Trophoblast cell (in vitro differentiated cells and primary cell): Measurements from ENCODE around the gene FN1.

Source experiments
- DNase-seq, 2 donors: peaks; one replicate each; pipeline ENCODE4 v3.0.0-alpha.2; 2016
- H2AFZ ChIP-seq: 2 replicates; pipeline ENCODE4 v1.6.1; 2013; ENCODE audit warnings: low read length, moderate library complexity, mild to moderate bottlenecking; ENCODE audit not compliant: insufficient read depth, poor library complexity
- H2AK5ac ChIP-seq: 2 replicates; pipeline ENCODE4 v1.6.1; 2013; ENCODE audit warnings: mild to moderate bottlenecking, low read length
- H2BK120ac ChIP-seq: 2 replicates; pipeline ENCODE4 v1.6.1; 2013; ENCODE audit warnings: low read length, mild to moderate bottlenecking, moderate library complexity; ENCODE audit not compliant: insufficient read depth, poor library complexity
- H2BK12ac ChIP-seq: 2 replicates; pipeline ENCODE4 v1.6.1; 2013; ENCODE audit warnings: mild to moderate bottlenecking, low read length, moderate library complexity
- H2BK5ac ChIP-seq: 2 replicates; pipeline ENCODE4 v1.6.1; 2013; ENCODE audit warnings: low read length, low read depth, moderate library complexity, mild to moderate bottlenecking; ENCODE audit not compliant: poor library complexity
- H3K14ac ChIP-seq: 2 replicates; pipeline ENCODE4 v1.6.1; 2013; ENCODE audit warnings: mild to moderate bottlenecking, low read length
- H3K18ac ChIP-seq: 2 replicates; pipeline ENCODE4 v1.6.1; 2013; ENCODE audit warnings: mild to moderate bottlenecking, low read length
- H3K23ac ChIP-seq: 2 replicates; pipeline ENCODE4 v1.6.1; 2013; ENCODE audit warnings: low read length
- H3K27ac ChIP-seq: 2 replicates; pipeline ENCODE4 v1.5.1; 2013; ENCODE audit warnings: low read depth, mild to moderate bottlenecking, inconsistent platforms, low read length, moderate library complexity
- H3K27me3 ChIP-seq: 2 replicates; pipeline ENCODE4 v1.6.1; 2013; ENCODE audit warnings: inconsistent platforms, mild to moderate bottlenecking, low read length, moderate library complexity; ENCODE audit not compliant: insufficient read depth
- H3K36me3 ChIP-seq, 2 experiments: 1 replicate in 1 of 2; 2 replicates in 1 of 2; pipeline ENCODE4 v1.6.1; 2013; ENCODE audit warnings: low read length in 2 of 2, mild to moderate bottlenecking in 2 of 2, moderate library complexity in 1 of 2; ENCODE audit not compliant: insufficient read depth in 2 of 2, control insufficient read depth in 1 of 2
- H3K4ac ChIP-seq: 2 replicates; pipeline ENCODE4 v1.6.1; 2013; ENCODE audit warnings: low read depth, mild to moderate bottlenecking, low read length, moderate library complexity
- H3K4me1 ChIP-seq, 2 experiments: 1 replicate in 1 of 2; 2 replicates in 1 of 2; pipeline ENCODE4 v1.6.1; 2013; ENCODE audit warnings: low read length in 2 of 2, mild to moderate bottlenecking in 2 of 2, moderate library complexity in 1 of 2; ENCODE audit not compliant: insufficient read depth in 2 of 2, control insufficient read depth in 1 of 2
- H3K4me2 ChIP-seq: 2 replicates; pipeline ENCODE4 v1.6.1; 2013; ENCODE audit warnings: inconsistent platforms, mild to moderate bottlenecking, low read length, moderate library complexity
- H3K4me3 ChIP-seq: 2 replicates; pipeline ENCODE4 v1.5.1; 2013; ENCODE audit warnings: mild to moderate bottlenecking, low read depth, low read length, inconsistent platforms
- H3K79me1 ChIP-seq: one replicate; pipeline ENCODE4 v1.6.1; 2013; ENCODE audit warnings: low read length
- H3K79me2 ChIP-seq: 2 replicates; pipeline ENCODE4 v1.6.1; 2013; ENCODE audit warnings: low read length, mild to moderate bottlenecking; ENCODE audit not compliant: control insufficient read depth, insufficient read depth, poor library complexity
- H3K9ac ChIP-seq: 2 replicates; pipeline ENCODE4 v1.6.1; 2013; ENCODE audit warnings: mild to moderate bottlenecking, low read length
- H3K9me3 ChIP-seq: 2 replicates; pipeline ENCODE4 v1.6.1; 2013; ENCODE audit warnings: low read depth, mild to moderate bottlenecking, control low read depth, inconsistent platforms, low read length; ENCODE audit not compliant: insufficient read depth
- H4K12ac ChIP-seq: 2 replicates; pipeline ENCODE4 v1.6.1; 2013; ENCODE audit warnings: low read depth, mild to moderate bottlenecking, low read length, moderate library complexity
- H4K8ac ChIP-seq: 2 replicates; pipeline ENCODE4 v1.6.1; 2013; ENCODE audit warnings: low read depth, mild to moderate bottlenecking, low read length, moderate library complexity
- H4K91ac ChIP-seq: one replicate; pipeline ENCODE4 v1.6.1; 2013; ENCODE audit warnings: low read depth, mild to moderate bottlenecking, low read length, moderate library complexity
- WGBS: extraction: QIAGEN DNeasy Blood & Tissue Kit; methylation state at CpG from one replicate; pipeline ENCODE4 v1.1.7; 2013; ENCODE audit warnings: missing lambda C conversion rate; ENCODE audit not compliant: insufficient read length, insufficient coverage; ENCODE audit errors: extremely low coverage; 5-methylcytosine and 5-hydroxymethylcytosine counted together

The FN1 gene

GRCh38 chr2:215332872-215333595, 102.8 kb downstream of the FN1 start:
- H2BK12ac ChIP-seq = no peak overlapping the region
- no CpG with 5 or more reads among the region's 5 CpGs for WGBS
- no peak overlapping the region for H3K23ac ChIP-seq
- H3K14ac ChIP-seq = no peak overlapping the region
- DNase-seq = no peak
- H3K27me3 ChIP-seq = no peaks in the 10 kb centered on the region
- H3K79me2 ChIP-seq = peaks cover 3% of the 10 kb centered on the region
- no peak overlapping the region for H3K27ac ChIP-seq
- no peak overlapping the region for H2AK5ac ChIP-seq
- no peak overlapping the region for H2BK120ac ChIP-seq
- H4K8ac ChIP-seq = no peak overlapping the region
- H4K12ac ChIP-seq = no peak overlapping the region
- H3K4ac ChIP-seq = no peak overlapping the region
- no peak overlapping the region for H4K91ac ChIP-seq
- H3K18ac ChIP-seq = no peak overlapping the region
- H3K36me3 ChIP-seq = peaks cover 16 to 20% of the 10 kb centered on the region in 2 experiments
- no peak overlapping the region for H3K9ac ChIP-seq
- no peak overlapping the region for H2AFZ ChIP-seq
- H2BK5ac ChIP-seq = no peak overlapping the region
- H3K9me3 ChIP-seq = no peaks in the 10 kb centered on the region
- peaks cover 8% of the 10 kb centered on the region for H3K79me1 ChIP-seq
- no peak overlapping the region for H3K4me2 ChIP-seq
- peaks cover 5 to 6% of the 10 kb centered on the region in 2 experiments for H3K4me1 ChIP-seq
- no peak overlapping the region for H3K4me3 ChIP-seq

- Histone ChIP-seq H3K9ac (no peak overlapping the region), H3K27me3 (no peaks in the 10 kb centered on the region), H2AK5ac (peak overlapping the region; percentile 59), H3K23ac (no peak overlapping the region), H3K79me1 (peaks cover 11% of the 10 kb centered on the region), H4K12ac (peak overlapping the region; percentile 74), H3K79me2 (peaks cover 3% of the 10 kb centered on the region), H2BK12ac (peak overlapping the region; percentile 50), H2AFZ (no peak overlapping the region), H3K36me3 (peaks cover 15 to 27% of the 10 kb centered on the region in 2 experiments), H3K27ac (peak overlapping the region; percentile 75), H3K9me3 (peaks cover 3% of the 10 kb centered on the region), H2BK120ac (peak overlapping the region; percentile 93), H3K4me1 (peaks cover 13 to 17% of the 10 kb centered on the region in 2 experiments), H3K18ac (peak overlapping the region; percentile 97), H3K14ac (peak overlapping the region; percentile 96), H3K4me2 (no peak overlapping the region), H3K4me3 (no peak overlapping the region), H3K4ac (peak overlapping the region; percentile 96), H4K8ac (peak overlapping the region; percentile 90), H2BK5ac (peak overlapping the region; percentile 91), H4K91ac (peak overlapping the region; percentile 92)
- WGBS = no CpG with 5 or more reads among the region's 5 CpGs
- DNase-seq = peak; percentile 76 to 92
These were observed 107.8 kb downstream of the FN1 start for GRCh38 chr2:215328066-215328465.

DNA sequence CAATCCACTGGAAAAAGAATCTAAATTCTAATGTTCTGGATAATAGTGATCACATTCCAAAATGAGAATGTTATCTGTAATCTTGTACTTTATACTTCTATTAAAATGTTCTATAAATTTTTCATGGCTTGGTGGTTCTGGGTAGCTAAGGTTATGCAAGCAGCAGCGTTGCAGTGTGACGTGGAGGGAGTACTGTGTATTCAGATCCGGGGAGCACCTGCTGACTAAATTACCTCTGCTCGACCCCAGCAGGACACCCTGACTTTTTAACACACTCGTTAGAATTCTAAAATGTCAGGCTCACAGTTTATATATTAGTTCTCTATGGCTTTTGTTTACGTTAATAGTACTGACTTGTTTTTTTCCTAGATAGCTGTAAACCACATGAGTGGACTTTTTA, 111.1 kb downstream of the FN1 start:
- H2AFZ ChIP-seq = no peak overlapping the region
- no peak overlapping the region for H3K18ac ChIP-seq
- H3K23ac ChIP-seq = no peak overlapping the region
- no peak overlapping the region for H2BK12ac ChIP-seq
- H3K27ac ChIP-seq = no peak overlapping the region
- peaks cover 13 to 17% of the 10 kb centered on the region in 2 experiments for H3K4me1 ChIP-seq
- no CpG with 5 or more reads among the region's 6 CpGs for WGBS
- H2BK5ac ChIP-seq = no peak overlapping the region
- no peak for DNase-seq
- no peak overlapping the region for H3K14ac ChIP-seq
- H2AK5ac ChIP-seq = no peak overlapping the region
- H3K27me3 ChIP-seq = no peaks in the 10 kb centered on the region
- no peak overlapping the region for H4K12ac ChIP-seq
- no peak overlapping the region for H3K4ac ChIP-seq
- peaks cover 11% of the 10 kb centered on the region for H3K79me1 ChIP-seq
- peaks cover 3% of the 10 kb centered on the region for H3K9me3 ChIP-seq
- H3K4me2 ChIP-seq = no peak overlapping the region
- no peak overlapping the region for H3K4me3 ChIP-seq
- no peak overlapping the region for H2BK120ac ChIP-seq
- peaks cover 3% of the 10 kb centered on the region for H3K79me2 ChIP-seq
- peaks cover 22 to 31% of the 10 kb centered on the region in 2 experiments for H3K36me3 ChIP-seq
- no peak overlapping the region for H4K8ac ChIP-seq
- no peak overlapping the region for H4K91ac ChIP-seq
- no peak overlapping the region for H3K9ac ChIP-seq

GRCh38 chr2:215320679-215321078, 115.2 kb downstream of the FN1 start:
- no peak overlapping the region for H2BK12ac ChIP-seq
- no peak overlapping the region for H3K23ac ChIP-seq
- no peak overlapping the region for H3K4me2 ChIP-seq
- H3K4me3 ChIP-seq = no peak overlapping the region
- no peaks in the 10 kb centered on the region for H3K9me3 ChIP-seq
- peaks cover under 1% of the 10 kb centered on the region for H3K79me2 ChIP-seq
- H3K4ac ChIP-seq = peak overlapping the region; percentile 41
- no peak overlapping the region for H3K18ac ChIP-seq
- H4K8ac ChIP-seq = no peak overlapping the region
- no peak overlapping the region for H4K91ac ChIP-seq
- no peak overlapping the region for H3K14ac ChIP-seq
- H4K12ac ChIP-seq = no peak overlapping the region
- no peak overlapping the region for H2AK5ac ChIP-seq
- H3K27ac ChIP-seq = no peak overlapping the region
- whole genome bisulfite sequencing = no CpG with 5 or more reads among the region's 7 CpGs
- no peak overlapping the region for H2BK120ac ChIP-seq
- peaks cover under 1% of the 10 kb centered on the region in 2 experiments for H3K4me1 ChIP-seq
- H2AFZ ChIP-seq = no peak overlapping the region
- H3K9ac ChIP-seq = no peak overlapping the region
- peaks cover 20 to 23% of the 10 kb centered on the region in 2 experiments for H3K36me3 ChIP-seq
- DNase-seq = no peak
- H3K27me3 ChIP-seq = no peaks in the 10 kb centered on the region
- no peak overlapping the region for H2BK5ac ChIP-seq
- H3K79me1 ChIP-seq = peaks cover under 1% of the 10 kb centered on the region
